NT2/D1 (cell line): Measurements from ENCODE around the gene STXBP2.

Experiments
- DNase-seq: peaks from one replicate; pipeline ENCODE4 v3.0.0-alpha.2; 2011; ENCODE audit warnings: low read depth, low spot score
- H3K27me3 ChIP-seq: 2 replicates; pipeline ENCODE4 v1.6.0; 2011; ENCODE audit warnings: mild to moderate bottlenecking; ENCODE audit not compliant: insufficient read length, insufficient read depth
- H3K36me3 ChIP-seq: 2 replicates; pipeline ENCODE4 v1.6.1; 2011; ENCODE audit warnings: mild to moderate bottlenecking, low read length, mixed read lengths; ENCODE audit not compliant: insufficient read depth, insufficient read length
- H3K4me1 ChIP-seq: 2 replicates; pipeline ENCODE4 v1.5.1; 2011; ENCODE audit not compliant: insufficient read depth, insufficient read length
- H3K4me3 ChIP-seq: 2 replicates; pipeline ENCODE4 v1.5.1; 2011; ENCODE audit warnings: low read depth; ENCODE audit not compliant: insufficient read length
- H3K9ac ChIP-seq: 2 replicates; pipeline ENCODE4 v1.6.0; 2011; ENCODE audit warnings: low read depth; ENCODE audit not compliant: insufficient read length
- H3K9me3 ChIP-seq: 2 replicates; pipeline ENCODE4 v1.5.1; 2011; ENCODE audit warnings: mild to moderate bottlenecking, low read length; ENCODE audit not compliant: insufficient read depth
- SUZ12 ChIP-seq: IDR thresholded peaks from 2 replicates; pipeline ENCODE4 v1.6.1; 2011; ENCODE audit not compliant: insufficient read length, insufficient read depth; ENCODE audit errors: extremely low read depth
- YY1 ChIP-seq: IDR thresholded peaks from 2 replicates; pipeline ENCODE4 v1.6.1; 2011; ENCODE audit not compliant: insufficient read length, insufficient read depth
- ZNF274 ChIP-seq: IDR thresholded peaks from 2 replicates; pipeline ENCODE4 v1.6.1; 2011; ENCODE audit warnings: mild to moderate bottlenecking, low read depth, low read length

STXBP2 gene

GRCh38 chr19:7600721-7601120 lies 36.2 kb upstream of the STXBP2 start:
- H3K36me3 ChIP-seq, result no peaks in the 10 kb centered on the region
- peaks cover 16% of the 10 kb centered on the region for H3K4me1 ChIP-seq
- H3K9ac ChIP-seq, result no peak overlapping the region
- H3K4me3 ChIP-seq, result no peak overlapping the region
- H3K9me3 ChIP-seq, result no peaks in the 10 kb centered on the region
- no peak for DNase-seq
- peaks cover 12% of the 10 kb centered on the region for H3K27me3 ChIP-seq
- TF ChIP-seq ZNF274, result no peak
- TF ChIP-seq YY1, result no peak
- TF ChIP-seq SUZ12, result no peak

GRCh38 chr19:7602240-7602934 lies 34.5 kb upstream of the STXBP2 start:
- Histone ChIP-seq H3K36me3 (no peaks in the 10 kb centered on the region), H3K27me3 (peaks cover under 1% of the 10 kb centered on the region), H3K9me3 (no peaks in the 10 kb centered on the region), H3K4me1 (peaks cover 5% of the 10 kb centered on the region), H3K4me3 (no peak overlapping the region), H3K9ac (no peak overlapping the region)
- no peak for TF ChIP-seq YY1
- no peak for TF ChIP-seq ZNF274
- DNase-seq, result no peak

- H3K4me3 ChIP-seq, result no peak overlapping the region
- DNase-seq, result no peak
- no peak overlapping the region for H3K9ac ChIP-seq
- H3K27me3 ChIP-seq, result no peaks in the 10 kb centered on the region
- peaks cover 1% of the 10 kb centered on the region for H3K36me3 ChIP-seq
- no peaks in the 10 kb centered on the region for H3K9me3 ChIP-seq
- TF ChIP-seq SUZ12 (no peak), YY1 (no peak), ZNF274 (no peak)
- peaks cover 3% of the 10 kb centered on the region for H3K4me1 ChIP-seq
These were observed 33.9 kb upstream of the STXBP2 start for GRCh38 chr19:7602935-7603497.

- Histone ChIP-seq H3K9me3 (no peaks in the 10 kb centered on the region), H3K4me1 (peaks cover 3% of the 10 kb centered on the region), H3K4me3 (no peak overlapping the region), H3K27me3 (no peaks in the 10 kb centered on the region), H3K9ac (no peak overlapping the region), H3K36me3 (peaks cover 5% of the 10 kb centered on the region)
- no peak for DNase-seq
- TF ChIP-seq SUZ12, result no peak
- TF ChIP-seq ZNF274, result no peak
- TF ChIP-seq YY1, result no peak
These were observed 33.0 kb upstream of the STXBP2 start for GRCh38 chr19:7603919-7604318.

GRCh38 chr19:7605490-7606222 lies 31.3 kb upstream of the STXBP2 start:
- Histone ChIP-seq H3K36me3 (peaks cover 7% of the 10 kb centered on the region), H3K27me3 (no peaks in the 10 kb centered on the region), H3K4me1 (peaks cover 3% of the 10 kb centered on the region), H3K9ac (no peak overlapping the region), H3K4me3 (no peak overlapping the region), H3K9me3 (no peaks in the 10 kb centered on the region)
- TF ChIP-seq YY1, result no peak
- TF ChIP-seq SUZ12, result no peak
- peak; percentile 59 for DNase-seq

- Histone ChIP-seq H3K9ac (no peak overlapping the region), H3K27me3 (no peaks in the 10 kb centered on the region), H3K4me3 (no peak overlapping the region), H3K9me3 (no peaks in the 10 kb centered on the region), H3K36me3 (peaks cover 7% of the 10 kb centered on the region), H3K4me1 (peaks cover 3% of the 10 kb centered on the region)
- no peak for TF ChIP-seq ZNF274
- no peak for TF ChIP-seq YY1
- TF ChIP-seq SUZ12, result no peak
- DNase-seq, result no peak
These were observed 30.6 kb upstream of the STXBP2 start for GRCh38 chr19:7606289-7606688.

- Histone ChIP-seq H3K9ac (no peak overlapping the region), H3K4me1 (peaks cover 3% of the 10 kb centered on the region), H3K4me3 (no peak overlapping the region), H3K27me3 (no peaks in the 10 kb centered on the region), H3K9me3 (no peaks in the 10 kb centered on the region), H3K36me3 (peaks cover 12% of the 10 kb centered on the region)
- DNase-seq, result no peak
- TF ChIP-seq ZNF274, result no peak
- TF ChIP-seq YY1, result no peak
- TF ChIP-seq SUZ12, result no peak
These were observed 29.6 kb upstream of the STXBP2 start for GRCh38 chr19:7607212-7607873.
